Astrocyte (in vitro differentiated cells and primary cell): ENCODE data around the gene LCLAT1.

ENCODE experiments used
- CTCF ChIP-seq: IDR thresholded peaks from 2 replicates; pipeline ENCODE4 v1.5.1; 2011; ENCODE audit warnings: low read depth, mild to moderate bottlenecking, inconsistent platforms, low read length, moderate library complexity; ENCODE audit not compliant: insufficient read depth
- EZH2 ChIP-seq: IDR thresholded peaks from 2 replicates; pipeline ENCODE4 v1.6.1; 2012; ENCODE audit warnings: mild to moderate bottlenecking, low read length, inconsistent platforms; ENCODE audit not compliant: insufficient read depth

- TF ChIP-seq CTCF (no peak), EZH2 (no peak)
These were observed 230.2 kb downstream of the LCLAT1 start for GRCh38 chr2:30677231-30677630.
